ENCODE measurements around the gene DLG2. TPM values are rescaled to one million over a fixed set of nuclear protein-coding genes. Genes with fewer than 3 reads are reported as not detected.

Gene DLG2
- total RNA-seq, 1 donor from 2014 or later = 25.3 TPM

- DNase-seq (ENCODE audit: low spot score) = no peak
Observed at GRCh38 chr11:84290647-84291046, 1336.5 kb downstream of the DLG2 start.

GRCh38 chr11:84289381-84289906 is 1337.7 kb downstream of the DLG2 start:
- no peak for DNase-seq (ENCODE audit: low spot score)

- DNase-seq (ENCODE audit: low spot score) = no peak
Observed at GRCh38 chr11:84273541-84273940, 1353.6 kb downstream of the DLG2 start.

GRCh38 chr11:84270466-84270865 is 1356.7 kb downstream of the DLG2 start:
- no peak for DNase-seq (ENCODE audit: low spot score)

GRCh38 chr11:84264066-84264465 is 1363.1 kb downstream of the DLG2 start:
- no peak for DNase-seq (ENCODE audit: low spot score)

GRCh38 chr11:84261707-84262106 is 1365.4 kb downstream of the DLG2 start:
- no peak for DNase-seq (ENCODE audit: low spot score)

- DNase-seq (ENCODE audit: low spot score) = no peak
Observed at GRCh38 chr11:84260862-84261261, 1366.3 kb downstream of the DLG2 start.

- DNase-seq (ENCODE audit: low spot score) = no peak
Observed at GRCh38 chr11:84256618-84257017, 1370.5 kb downstream of the DLG2 start.

- no peak for DNase-seq (ENCODE audit: low spot score)
Observed at GRCh38 chr11:84255483-84255882, 1371.7 kb downstream of the DLG2 start.

GRCh38 chr11:84250834-84251613 is 1376.1 kb downstream of the DLG2 start:
- no peak for DNase-seq (ENCODE audit: low spot score)

GRCh38 chr11:84249344-84250135 is 1377.6 kb downstream of the DLG2 start:
- DNase-seq (ENCODE audit: low spot score) = no peak

GRCh38 chr11:84247926-84248325 is 1379.2 kb downstream of the DLG2 start:
- DNase-seq (ENCODE audit: low spot score) = no peak

GRCh38 chr11:84247129-84247528 is 1380.0 kb downstream of the DLG2 start:
- DNase-seq (ENCODE audit: low spot score) = no peak

- DNase-seq (ENCODE audit: low spot score) = no peak
Observed at GRCh38 chr11:84243629-84244263, 1383.4 kb downstream of the DLG2 start.

GRCh38 chr11:84241343-84242131 is 1385.6 kb downstream of the DLG2 start:
- DNase-seq (ENCODE audit: low spot score) = no peak

- DNase-seq (ENCODE audit: low spot score) = no peak
Observed at GRCh38 chr11:84240847-84241246, 1386.3 kb downstream of the DLG2 start.

GRCh38 chr11:84236436-84236835 is 1390.7 kb downstream of the DLG2 start:
- DNase-seq (ENCODE audit: low spot score) = no peak

- no peak for DNase-seq (ENCODE audit: low spot score)
Observed at GRCh38 chr11:84234462-84235202, 1392.5 kb downstream of the DLG2 start.

GRCh38 chr11:84234011-84234410 is 1393.1 kb downstream of the DLG2 start:
- no peak for DNase-seq (ENCODE audit: low spot score)

- no peak for DNase-seq (ENCODE audit: low spot score)
Observed at GRCh38 chr11:84232511-84232910, 1394.6 kb downstream of the DLG2 start.

GRCh38 chr11:84230402-84230801 is 1396.7 kb downstream of the DLG2 start:
- no peak for DNase-seq (ENCODE audit: low spot score)

All from umbilical cord (tissue), 2 donors.